GM23248 (cell line): ENCODE data around the gene SPATA25. TPM values are rescaled to one million over a fixed set of nuclear protein-coding genes. Genes with fewer than 3 reads are reported as not detected.

Source experiments
- DNase-seq: peaks from one replicate; pipeline ENCODE4 v3.0.0-alpha.2; 2015
- H2AFZ ChIP-seq: fragments of 200-600 bp; sonication (generic); 2 replicates; pipeline ENCODE4 v1.6.1; 2016; ENCODE audit warnings: antibody characterized with exemption
- H3F3A ChIP-seq: fragments of 200-600 bp; sonication (generic); 2 replicates; pipeline ENCODE4 v1.6.1; 2016; ENCODE audit warnings: mild to moderate bottlenecking, antibody characterized with exemption, mixed run types; ENCODE audit not compliant: insufficient read depth
- H3K27ac ChIP-seq: fragments of 200-600 bp; sonication (generic); 2 replicates; pipeline ENCODE4 v1.5.1; 2016; ENCODE audit warnings: mild to moderate bottlenecking
- H3K27me3 ChIP-seq: fragments of 200-600 bp; sonication (generic); replicated peaks from 2 replicates; pipeline ENCODE4 v1.6.1; 2016; ENCODE audit warnings: mild to moderate bottlenecking; ENCODE audit not compliant: insufficient read depth
- H3K36me3 ChIP-seq: fragments of 200-600 bp; sonication (generic); 2 replicates; pipeline ENCODE4 v1.6.1; 2016; ENCODE audit warnings: low read depth, mild to moderate bottlenecking
- H3K4me1 ChIP-seq: fragments of 200-600 bp; sonication (generic); 2 replicates; pipeline ENCODE4 v1.6.1; 2016; ENCODE audit warnings: mild to moderate bottlenecking; ENCODE audit not compliant: insufficient read depth
- H3K4me2 ChIP-seq: fragments of 200-600 bp; sonication (generic); one replicate; pipeline ENCODE4 v1.6.1; 2016; ENCODE audit warnings: mild to moderate bottlenecking; ENCODE audit not compliant: unreplicated experiment
- H3K4me3 ChIP-seq: fragments of 200-600 bp; sonication (generic); 2 replicates; pipeline ENCODE4 v1.5.1; 2016; ENCODE audit warnings: mild to moderate bottlenecking
- H3K79me2 ChIP-seq: fragments of 200-600 bp; sonication (generic); 2 replicates; pipeline ENCODE4 v1.6.1; 2016; ENCODE audit warnings: mild to moderate bottlenecking; ENCODE audit not compliant: insufficient read depth
- H3K9ac ChIP-seq: fragments of 200-600 bp; sonication (generic); 2 replicates; pipeline ENCODE4 v1.6.1; 2016; ENCODE audit warnings: mild to moderate bottlenecking
- H3K9me2 ChIP-seq: fragments of 200-600 bp; sonication (generic); 2 replicates; pipeline ENCODE4 v1.6.1; 2016; ENCODE audit warnings: mixed run types, mild to moderate bottlenecking, moderate library complexity; ENCODE audit not compliant: insufficient read depth
- H3K9me3 ChIP-seq: fragments of 200-600 bp; sonication (generic); one replicate; pipeline ENCODE4 v1.6.1; 2017; ENCODE audit warnings: low read depth
- H4K20me1 ChIP-seq: fragments of 200-600 bp; sonication (generic); 2 replicates; pipeline ENCODE4 v1.6.0; 2016; ENCODE audit not compliant: insufficient read depth
- EZH2 ChIP-seq: fragments of 200-600 bp; sonication (generic); IDR thresholded peaks from 2 replicates; pipeline ENCODE4 v1.6.1; 2018; ENCODE audit warnings: antibody characterized with exemption, mild to moderate bottlenecking; ENCODE audit not compliant: insufficient read depth, poor library complexity, severe bottlenecking
- EZH2phosphoT487 ChIP-seq: fragments of 200-600 bp; sonication (generic); IDR thresholded peaks from 2 replicates; pipeline ENCODE4 v1.6.1; 2018; ENCODE audit warnings: antibody characterized with exemption, moderate library complexity, mild to moderate bottlenecking, low read depth; ENCODE audit not compliant: insufficient read depth
- WGBS, 2 experiments: methylation state at CpG; one replicate each; pipeline ENCODE4 v1.1.6; 2015 to 2017; ENCODE audit warnings: low lambda C conversion rate in 2 of 2, low coverage in 1 of 2; ENCODE audit errors: missing lambda C conversion rate in 2 of 2; 5-methylcytosine and 5-hydroxymethylcytosine counted together
- in situ Hi-C: fragments of 300-500 bp; cut with MboI; formaldehyde crosslinking; loops from 2 replicates; pipeline ENCODE4 v1.15.0; 2020
- polyA plus RNA-seq: library from polyadenylated mRNA; unstranded; fragments of >200 nt; fragmentation: Nextera tagmentation; extraction: Ambion mirVana; gene quantifications from 2 replicates; pipeline ENCODE4 v1.2.1, GENCODE V29; 2016
- total RNA-seq: library from RNA; depleted of rRNA; stranded (reverse); fragments of >200 nt; shearing (Covaris generic); gene quantifications from 2 replicates; pipeline ENCODE4 v1.2.3, GENCODE V29; 2014

The SPATA25 gene
- total and polyA plus RNA-seq, 2 experiments from 2014 or later: not detected

DNA sequence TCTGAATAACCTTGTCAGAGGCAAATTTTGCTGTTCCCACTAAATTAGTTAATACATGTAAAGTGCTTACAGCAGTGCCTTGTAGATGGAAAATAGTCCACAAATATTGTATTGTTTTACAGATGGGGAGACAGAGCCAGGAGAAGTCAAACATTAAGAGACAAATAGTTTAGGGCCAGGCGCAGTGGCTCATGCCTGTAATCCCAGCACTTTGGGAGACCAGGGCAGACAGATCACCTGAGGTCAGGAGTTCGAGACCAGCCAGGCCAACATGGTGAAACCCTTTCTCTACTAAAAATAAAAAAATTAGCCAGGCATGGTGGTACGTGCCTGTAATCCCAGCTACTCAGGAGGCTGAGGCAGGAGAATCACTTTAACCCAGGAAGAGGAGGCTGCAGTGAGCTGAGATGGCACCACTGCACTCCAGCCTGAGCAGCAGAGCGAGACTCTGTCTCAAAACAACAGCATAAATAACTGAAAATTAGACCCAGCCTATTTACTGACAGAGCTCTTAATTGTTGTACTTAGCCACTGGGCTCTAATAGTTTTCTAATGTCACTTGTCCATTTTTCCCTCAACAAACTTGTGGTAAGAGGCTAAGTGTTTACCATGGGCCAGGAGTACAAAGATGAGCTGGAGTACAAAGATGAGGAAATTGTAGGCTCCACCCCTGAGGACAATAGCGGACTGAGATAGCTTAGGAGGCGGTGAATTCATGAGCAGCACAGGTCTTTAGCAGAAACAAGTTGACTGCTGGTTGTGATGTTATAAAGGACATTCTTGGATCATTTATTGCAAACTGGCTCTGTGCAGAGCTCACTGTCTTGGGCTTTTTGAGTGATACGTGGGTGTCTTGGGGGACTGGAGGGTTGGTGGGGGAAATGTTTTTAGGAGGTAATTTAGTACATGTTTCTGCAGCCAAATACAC, 23.6 kb downstream of the SPATA25 start:
- TF ChIP-seq EZH2phosphoT487 (no peak), EZH2 (no peak)
- H3K9ac ChIP-seq: no peak overlapping the region
- H3K4me1 ChIP-seq: peaks cover 19% of the 10 kb centered on the region
- 0 out of 2 replicates have a peak, but pooled peaks cover 2% of the 10 kb centered on the region for H3K79me2 ChIP-seq
- H4K20me1 ChIP-seq: no peaks in the 10 kb centered on the region
- in situ Hi-C loops: no loop called here
- no peak overlapping the region for H2AFZ ChIP-seq
- H3K4me2 ChIP-seq: no peak overlapping the region
- H3K4me3 ChIP-seq: no peak overlapping the region
- no peaks in the 10 kb centered on the region for H3K36me3 ChIP-seq
- H3K9me2 ChIP-seq: no peaks in the 10 kb centered on the region
- WGBS, 2 experiments: 67 to 70% methylated on average over 7 of the region's 7 CpGs
- H3K9me3 ChIP-seq: no peaks in the 10 kb centered on the region
- peaks cover 14% of the 10 kb centered on the region; the same call in 1 of the 2 replicates for H3F3A ChIP-seq
- H3K27me3 ChIP-seq: no peaks in the 10 kb centered on the region
- H3K27ac ChIP-seq: no peak overlapping the region
- no peak for DNase-seq

DNA sequence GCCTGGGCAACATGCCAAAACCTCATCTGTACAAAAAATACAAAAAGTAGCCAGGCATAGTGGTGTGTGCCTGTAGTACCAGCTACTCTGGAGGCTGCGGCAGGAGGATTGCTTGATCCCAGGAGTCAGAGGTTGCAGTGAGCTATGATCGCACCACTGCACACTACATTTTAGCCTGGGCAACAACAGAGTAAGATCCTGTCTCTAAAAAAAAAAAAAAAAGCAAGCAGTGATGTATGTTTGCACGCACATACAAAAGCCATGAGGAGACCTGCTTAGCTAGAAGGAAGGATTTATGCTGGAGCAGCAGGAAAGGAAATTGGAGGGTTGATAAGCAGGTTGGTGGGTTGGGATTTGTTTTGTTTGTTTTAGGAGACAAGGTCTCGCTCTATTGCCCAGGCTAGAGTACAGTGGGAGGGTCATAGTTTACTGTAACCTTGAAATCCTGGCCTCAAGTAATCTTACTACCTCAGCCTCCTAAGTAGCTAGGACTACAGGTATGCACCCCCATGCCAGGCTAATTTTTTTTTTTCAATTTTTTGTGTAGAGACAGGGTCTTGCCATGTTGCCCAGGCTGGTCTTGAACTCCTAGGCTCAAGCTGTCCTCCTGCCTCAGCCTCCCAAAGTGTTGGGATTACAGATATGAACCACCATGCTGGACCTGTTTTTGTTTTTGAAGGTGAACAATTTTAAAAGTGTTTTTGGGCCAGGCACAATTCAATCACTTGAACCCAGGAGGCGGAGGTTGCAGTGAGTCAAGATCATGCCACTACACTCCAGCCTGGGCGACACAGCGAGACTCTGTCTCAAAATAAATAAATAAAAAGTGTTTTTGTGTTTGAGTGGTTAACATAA, 26.0 kb downstream of the SPATA25 start:
- in situ Hi-C loops: no loop called here
- DNase-seq: no peak

GRCh38 chr20:45860560-45861220, 26.7 kb downstream of the SPATA25 start:
- no peaks in the 10 kb centered on the region for H3K27me3 ChIP-seq

More for the DNA sequence above, 26.0 kb downstream of the SPATA25 start:
- Histone ChIP-seq H3K36me3 (no peaks in the 10 kb centered on the region), H3K4me1 (peaks cover 11% of the 10 kb centered on the region; the same call in 1 of the 2 replicates), H3K4me3 (no peak overlapping the region), H3K27me3 (no peaks in the 10 kb centered on the region), H3F3A (no peaks in the 10 kb centered on the region), H4K20me1 (no peaks in the 10 kb centered on the region), H2AFZ (no peak overlapping the region), H3K79me2 (peaks cover 16% of the 10 kb centered on the region), H3K9me2 (no peaks in the 10 kb centered on the region), H3K9ac (no peak overlapping the region), H3K27ac (no peak overlapping the region), H3K4me2 (no peak overlapping the region), H3K9me3 (no peaks in the 10 kb centered on the region)
- 94 to 95% methylated on average over 6 to 7 of the region's 7 CpGs for WGBS, 2 experiments
- TF ChIP-seq EZH2phosphoT487: no peak
- TF ChIP-seq EZH2: no peak

DNA sequence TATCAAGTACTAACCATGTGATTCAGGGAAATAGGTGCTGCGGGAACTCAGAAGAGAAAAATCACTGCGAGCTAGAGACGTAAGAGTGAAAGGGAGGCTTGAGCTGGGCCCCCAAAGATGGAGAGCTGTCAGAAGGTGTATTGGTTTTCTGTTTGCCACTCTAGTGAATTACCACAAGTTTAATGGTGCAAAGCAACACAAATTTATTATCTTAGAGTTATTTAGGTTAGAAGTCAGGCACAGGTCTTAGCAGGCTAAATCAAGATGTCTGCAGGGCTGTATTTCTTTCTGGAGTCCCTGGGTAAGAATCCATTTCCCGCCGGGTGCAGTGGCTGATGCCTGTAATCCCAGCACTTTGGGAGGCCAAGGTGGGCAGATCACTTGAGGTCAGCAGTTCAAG, 27.5 kb downstream of the SPATA25 start:
- no peaks in the 10 kb centered on the region for H4K20me1 ChIP-seq
- 97 to 100% methylated on average over 5 of the region's 5 CpGs for WGBS, 2 experiments
- TF ChIP-seq EZH2phosphoT487 (no peak), EZH2 (no peak)

More at GRCh38 chr20:45860560-45861220, 26.7 kb downstream of the SPATA25 start:
- H3K9me2 ChIP-seq: no peaks in the 10 kb centered on the region
- peaks cover 24% of the 10 kb centered on the region for H3K79me2 ChIP-seq
- TF ChIP-seq EZH2phosphoT487 (no peak), EZH2 (no peak)
- H3K36me3 ChIP-seq: no peaks in the 10 kb centered on the region
- H3K4me2 ChIP-seq: no peak overlapping the region
- no peak overlapping the region for H3K9ac ChIP-seq
- H2AFZ ChIP-seq: no peak overlapping the region
- no peak overlapping the region for H3K27ac ChIP-seq
- no peaks in the 10 kb centered on the region for H3F3A ChIP-seq
- no peak overlapping the region for H3K4me3 ChIP-seq
- DNase-seq: no peak
- WGBS, 2 experiments: 63 to 75% methylated on average over 7 of the region's 7 CpGs
- H4K20me1 ChIP-seq: no peaks in the 10 kb centered on the region
- no peaks in the 10 kb centered on the region for H3K9me3 ChIP-seq
- in situ Hi-C loops: no loop called here
- H3K4me1 ChIP-seq: peaks cover 18% of the 10 kb centered on the region; the same call in 1 of the 2 replicates

More for the DNA sequence above, 27.5 kb downstream of the SPATA25 start:
- in situ Hi-C loops: no loop called here
- Histone ChIP-seq H3K9ac (no peak overlapping the region), H3K36me3 (no peaks in the 10 kb centered on the region), H2AFZ (no peak overlapping the region), H3K9me2 (no peaks in the 10 kb centered on the region), H3K4me1 (peaks cover 18% of the 10 kb centered on the region; the same call in 1 of the 2 replicates), H3F3A (no peaks in the 10 kb centered on the region), H3K4me3 (no peak overlapping the region), H3K4me2 (no peak overlapping the region), H3K9me3 (no peaks in the 10 kb centered on the region), H3K27ac (no peak overlapping the region), H3K27me3 (no peaks in the 10 kb centered on the region), H3K79me2 (peaks cover 31% of the 10 kb centered on the region)
- no peak for DNase-seq
